BE2C (cell line): ENCODE measurements around the gene COL26A1.

Experiments used
- DNase-seq: peaks from one replicate; pipeline ENCODE4 v3.0.0-alpha.2; 2020
- H3K27me3 ChIP-seq: fragments of 250-450 bp; sonication (Bioruptor Pico); 2 replicates; pipeline ENCODE4 v1.5.1; 2020; ENCODE audit warnings: mild to moderate bottlenecking
- H3K36me3 ChIP-seq: fragments of 250-450 bp; sonication (Bioruptor Pico); 2 replicates; pipeline ENCODE4 v1.5.1; 2020; ENCODE audit warnings: mild to moderate bottlenecking
- H3K4me1 ChIP-seq: fragments of 250-450 bp; sonication (Bioruptor Pico); 2 replicates; pipeline ENCODE4 v1.5.1; 2020
- H3K4me3 ChIP-seq: 2 replicates; pipeline ENCODE4 v1.5.1; 2011; ENCODE audit warnings: low read depth, low read length
- H3K9me3 ChIP-seq: fragments of 250-450 bp; sonication (Bioruptor Pico); 2 replicates; pipeline ENCODE4 v1.5.1; 2020
- CTCF ChIP-seq: IDR thresholded peaks from 2 replicates; pipeline ENCODE4 v1.5.1; 2012; ENCODE audit warnings: mild to moderate bottlenecking, low read depth, low read length

Gene COL26A1

GRCh38 chr7:101554584-101555268, 192.1 kb downstream of the COL26A1 start:
- no peak for DNase-seq
- Histone ChIP-seq H3K4me3 (no peak overlapping the region), H3K36me3 (no peaks in the 10 kb centered on the region), H3K4me1 (no peaks in the 10 kb centered on the region), H3K9me3 (no peaks in the 10 kb centered on the region), H3K27me3 (no peaks in the 10 kb centered on the region)
- TF ChIP-seq CTCF = no peak

GRCh38 chr7:101555269-101555920, 192.7 kb downstream of the COL26A1 start:
- H3K36me3 ChIP-seq = no peaks in the 10 kb centered on the region
- no peaks in the 10 kb centered on the region for H3K27me3 ChIP-seq
- DNase-seq = no peak
- no peak overlapping the region for H3K4me3 ChIP-seq
- H3K4me1 ChIP-seq = no peaks in the 10 kb centered on the region
- no peaks in the 10 kb centered on the region for H3K9me3 ChIP-seq
- no peak for TF ChIP-seq CTCF

GRCh38 chr7:101555921-101556275, 193.2 kb downstream of the COL26A1 start:
- Histone ChIP-seq H3K9me3 (no peaks in the 10 kb centered on the region), H3K27me3 (no peaks in the 10 kb centered on the region), H3K4me3 (no peak overlapping the region), H3K4me1 (no peaks in the 10 kb centered on the region), H3K36me3 (no peaks in the 10 kb centered on the region)
- TF ChIP-seq CTCF = no peak
- DNase-seq = no peak

GRCh38 chr7:101556453-101556968, 193.8 kb downstream of the COL26A1 start:
- H3K9me3 ChIP-seq = no peaks in the 10 kb centered on the region
- H3K4me1 ChIP-seq = no peaks in the 10 kb centered on the region
- no peak overlapping the region for H3K4me3 ChIP-seq
- no peaks in the 10 kb centered on the region for H3K27me3 ChIP-seq
- no peak for TF ChIP-seq CTCF
- no peaks in the 10 kb centered on the region for H3K36me3 ChIP-seq
- no peak for DNase-seq

GRCh38 chr7:101557421-101557820, 194.7 kb downstream of the COL26A1 start:
- DNase-seq = no peak
- no peak overlapping the region for H3K4me3 ChIP-seq
- H3K4me1 ChIP-seq = no peaks in the 10 kb centered on the region
- no peaks in the 10 kb centered on the region for H3K36me3 ChIP-seq
- TF ChIP-seq CTCF = no peak
- peaks cover 4% of the 10 kb centered on the region; the same call in 1 of the 2 replicates for H3K27me3 ChIP-seq
- no peaks in the 10 kb centered on the region for H3K9me3 ChIP-seq

- Histone ChIP-seq H3K4me3 (no peak overlapping the region), H3K27me3 (peaks cover 4% of the 10 kb centered on the region; the same call in 1 of the 2 replicates), H3K9me3 (no peaks in the 10 kb centered on the region), H3K4me1 (no peaks in the 10 kb centered on the region), H3K36me3 (no peaks in the 10 kb centered on the region)
- no peak for TF ChIP-seq CTCF
- no peak for DNase-seq
These were observed 195.5 kb downstream of the COL26A1 start for GRCh38 chr7:101557978-101558741.
